HG02571 (cell line): Measurements from ENCODE around the gene TRAPPC12.

ENCODE experiments used
- ATAC-seq: cut with Tn5 transposase; IDR thresholded peaks from one replicate; pipeline ENCODE4 v1.9.1; 2021; ENCODE audit warnings: mild to moderate bottlenecking, moderate library complexity; ENCODE audit not compliant: unreplicated experiment

TRAPPC12 gene

GRCh38 chr2:3465844-3466481 is 86.5 kb downstream of the TRAPPC12 start:
- no peak for ATAC-seq

- no peak for ATAC-seq
These were observed 87.0 kb downstream of the TRAPPC12 start for GRCh38 chr2:3466482-3466863.

- no peak for ATAC-seq
These were observed 87.5 kb downstream of the TRAPPC12 start for GRCh38 chr2:3466966-3467365.

GRCh38 chr2:3467654-3468053 is 88.2 kb downstream of the TRAPPC12 start:
- ATAC-seq, result no peak

GRCh38 chr2:3468296-3468988 is 88.9 kb downstream of the TRAPPC12 start:
- ATAC-seq, result no peak

GRCh38 chr2:3469486-3469885 is 90.0 kb downstream of the TRAPPC12 start:
- no peak for ATAC-seq

- ATAC-seq, result no peak
These were observed 90.7 kb downstream of the TRAPPC12 start for GRCh38 chr2:3470166-3470651.

GRCh38 chr2:3470856-3471737 is 91.6 kb downstream of the TRAPPC12 start:
- no peak for ATAC-seq

- ATAC-seq, result no peak
These were observed 92.8 kb downstream of the TRAPPC12 start for GRCh38 chr2:3472296-3472695.

- no peak for ATAC-seq
These were observed 93.5 kb downstream of the TRAPPC12 start for GRCh38 chr2:3472966-3473365.

GRCh38 chr2:3475771-3476170 is 96.3 kb downstream of the TRAPPC12 start:
- ATAC-seq, result no peak

GRCh38 chr2:3476321-3476984 is 97.0 kb downstream of the TRAPPC12 start:
- no peak for ATAC-seq

GRCh38 chr2:3476985-3477327 is 97.5 kb downstream of the TRAPPC12 start:
- no peak for ATAC-seq

- no peak for ATAC-seq
These were observed 99.4 kb downstream of the TRAPPC12 start for GRCh38 chr2:3478846-3479385.

GRCh38 chr2:3479430-3480320 is 100.2 kb downstream of the TRAPPC12 start:
- no peak for ATAC-seq

GRCh38 chr2:3480352-3481010 is 101.0 kb downstream of the TRAPPC12 start:
- ATAC-seq, result no peak

GRCh38 chr2:3481011-3481400 is 101.5 kb downstream of the TRAPPC12 start:
- ATAC-seq, result no peak

GRCh38 chr2:3481736-3482362 is 102.4 kb downstream of the TRAPPC12 start:
- ATAC-seq, result no peak

- ATAC-seq, result no peak
These were observed 102.9 kb downstream of the TRAPPC12 start for GRCh38 chr2:3482363-3482821.
